ENCODE measurements around the gene PAX3.

- TF ChIP-seq ZNF274 (IDR thresholded peaks at IDR 0.05; ENCODE audit: low read depth, low read length) = no peak
- no peak for TF ChIP-seq SUZ12 (IDR thresholded peaks at IDR 0.05; ENCODE audit: extremely low read depth, insufficient read depth, insufficient read length)
Observed at GRCh38 chr2:222304737-222305515, 6.1 kb upstream of the PAX3 start.
